NCI-H2196 (cell line): ENCODE measurements around the gene CTSH.

Source experiments
- DNase-seq: peaks from one replicate; lab custom pipeline; 2025; ENCODE audit not compliant: unreplicated experiment; lab: John Stamatoyannopoulos, UW

Gene CTSH

GRCh38 chr15:78978601-78979179 is 33.8 kb upstream of the CTSH start:
- DNase-seq: no peak

- no peak for DNase-seq
Measured at GRCh38 chr15:78977591-78978347, 32.9 kb upstream of the CTSH start.

GRCh38 chr15:78977091-78977571 is 32.3 kb upstream of the CTSH start:
- no peak for DNase-seq

GRCh38 chr15:78976691-78977090 is 31.8 kb upstream of the CTSH start:
- no peak for DNase-seq

GRCh38 chr15:78974272-78974918 is 29.5 kb upstream of the CTSH start:
- DNase-seq: no peak

- no peak for DNase-seq
Measured at GRCh38 chr15:78969687-78970349, 25.0 kb upstream of the CTSH start.

- DNase-seq: no peak
Measured at GRCh38 chr15:78968539-78969271, 23.9 kb upstream of the CTSH start.

- DNase-seq: no peak
Measured at GRCh38 chr15:78968114-78968513, 23.3 kb upstream of the CTSH start.

- DNase-seq: no peak
Measured at GRCh38 chr15:78960308-78960707, 15.5 kb upstream of the CTSH start.

- DNase-seq: no peak
Measured at GRCh38 chr15:78959360-78959759, 14.5 kb upstream of the CTSH start.

- no peak for DNase-seq
Measured at GRCh38 chr15:78957416-78958093, 12.7 kb upstream of the CTSH start.

GRCh38 chr15:78956937-78957336 is 12.1 kb upstream of the CTSH start:
- no peak for DNase-seq

GRCh38 chr15:78955355-78955754 is 10.5 kb upstream of the CTSH start:
- DNase-seq: no peak

- DNase-seq: peak; percentile 37
Measured at GRCh38 chr15:78951841-78952238, 7.0 kb upstream of the CTSH start.

- no peak for DNase-seq
Measured at GRCh38 chr15:78950902-78951840, 6.3 kb upstream of the CTSH start.

GRCh38 chr15:78950343-78950742 is 5.5 kb upstream of the CTSH start:
- DNase-seq: no peak

GRCh38 chr15:78949461-78949860 is 4.6 kb upstream of the CTSH start:
- DNase-seq: peak; percentile 39

GRCh38 chr15:78947506-78947905 is 2.7 kb upstream of the CTSH start:
- no peak for DNase-seq

- DNase-seq: no peak
Measured at GRCh38 chr15:78946493-78946892, 1.6 kb upstream of the CTSH start.
